K562 (cell line): ENCODE data around the gene HPX. TPM values are rescaled to one million over a fixed set of nuclear protein-coding genes. Genes with fewer than 3 reads are reported as not detected.

Experiments
- MCM7 ChIP-seq, 2 experiments: fragments of 450-650 bp; IDR thresholded peaks; 2 replicates each; pipeline ENCODE4 v1.6.1; 2016 to 2018
- MED1 ChIP-seq: sonication (generic); formaldehyde crosslinking; IDR thresholded peaks from 2 replicates; pipeline ENCODE4 v1.8.1; 2023; ENCODE audit warnings: missing genetic modification reagents, borderline replicate concordance
- MTA1 ChIP-seq: fragments of 450-650 bp; IDR thresholded peaks from 2 replicates; pipeline ENCODE4 v1.6.1; 2017; ENCODE audit warnings: borderline replicate concordance
- POLR2B ChIP-seq: fragments of 450-650 bp; IDR thresholded peaks from 2 replicates; pipeline ENCODE4 v1.6.1; 2018; ENCODE audit warnings: low read depth; ENCODE audit not compliant: partially characterized antibody
- SMAD4 ChIP-seq: fragments of 250-450 bp; sonication (Bioruptor Pico); conservative IDR thresholded peaks from 2 replicates; pipeline ENCODE4 v1.8.0; 2021; ENCODE audit warnings: inconsistent platforms, mild to moderate bottlenecking, moderate library complexity
- ZNF253 ChIP-seq: fragments of 250-450 bp; sonication (Bioruptor Pico); conservative IDR thresholded peaks from 2 replicates; pipeline ENCODE4 v1.6.1; 2021; ENCODE audit warnings: mild to moderate bottlenecking
- polyA plus RNA-seq, 8 experiments: library from polyadenylated mRNA; depleted of rRNA in 4 of 8; stranded (reverse) in 5 of 8; unstranded in 3 of 8; fragments of >200 nt; fragmentation: Nextera tagmentation in 2 of 8; fragmentation: Illumina TruSeq in 1 of 8; extraction: Ambion mirVana in 2 of 8; extraction: Trizol in 1 of 8; gene quantifications; 2 replicates each; pipeline versions ENCODE4 v1.2.1 to v1.2.3, GENCODE V29; 2011 to 2014; ENCODE audit warnings: inconsistent platforms in 1 of 8, missing spikeins in 1 of 8
- total RNA-seq, 7 experiments: library from RNA; depleted of rRNA in 6 of 7; stranded (reverse); fragments of >200 nt in 6 of 7; fragmentation: Illumina TruSeq in 2 of 7; extraction: Trizol in 2 of 7; gene quantifications; 2 replicates each; pipeline versions ENCODE4 v1.2.1 to v1.2.3, GENCODE V29; 2011 to 2021; ENCODE audit warnings: low replicate concordance in 1 of 7
- TF ChIP-seq, protein P1 (sequence below), 2 experiments: fragments of 450-650 bp; formaldehyde crosslinking in 1 of 2; IDR thresholded peaks; 2 replicates each; pipeline versions ENCODE4 v1.4.0 to v1.6.1; 2014 to 2020; ENCODE audit warnings: mild to moderate bottlenecking in 2 of 2, borderline replicate concordance in 1 of 2, low read depth in 1 of 2
- TF ChIP-seq, protein P2 (sequence below): fragments of 450-650 bp; IDR thresholded peaks from 2 replicates; pipeline ENCODE4 v1.6.1; 2014; ENCODE audit warnings: low read depth, mild to moderate bottlenecking, moderate library complexity, borderline replicate concordance
- TF ChIP-seq, protein P3 (sequence below): fragments of 250-450 bp; sonication (Bioruptor Pico); IDR thresholded peaks from 2 replicates; pipeline ENCODE4 v1.5.0; 2021
- TF ChIP-seq, protein P4 (sequence below): fragments of 250-450 bp; sonication (Bioruptor Pico); IDR thresholded peaks from 2 replicates; pipeline ENCODE4 v1.4.0; 2020; ENCODE audit warnings: mild to moderate bottlenecking
- TF ChIP-seq, protein P5 (sequence below): fragments of 200-800 bp; sonication (Bioruptor generic); IDR thresholded peaks from 2 replicates; pipeline ENCODE4 v1.6.1; 2017; ENCODE audit warnings: missing genetic modification characterization, missing compliant biosample characterization
- TF ChIP-seq, protein P6 (sequence below): fragments of 250-450 bp; sonication (Bioruptor Pico); IDR thresholded peaks from 2 replicates; pipeline ENCODE4 v1.8.0; 2021; ENCODE audit warnings: mild to moderate bottlenecking, moderate library complexity

The HPX gene
- total and polyA plus RNA-seq, 9 of the 15 experiments (the other 6 are each of a cell fraction or from before 2014, with no cell fraction given): 0.12 to 1.2 (median 0.49) TPM; not detected in 1

DNA sequence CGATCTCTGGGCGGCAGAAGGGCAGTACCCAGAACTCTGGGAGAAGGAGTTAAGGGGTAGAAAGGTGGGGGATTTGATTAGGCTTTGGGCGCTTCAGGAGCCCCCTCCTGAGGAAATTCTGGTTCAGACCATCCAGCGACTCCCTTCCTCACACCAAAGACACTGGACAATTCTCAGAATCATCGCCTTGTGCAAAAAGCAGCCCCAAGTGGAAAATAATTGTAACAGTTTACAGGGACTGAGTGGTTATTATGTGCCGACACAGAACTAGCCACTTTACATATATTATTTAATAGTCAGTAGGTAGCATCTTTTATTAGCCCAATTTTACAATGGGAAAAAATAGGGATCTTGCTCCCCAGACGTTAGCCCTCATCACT is 33.6 kb upstream of the HPX start (continued):
- TF ChIP-seq, protein P1, sequence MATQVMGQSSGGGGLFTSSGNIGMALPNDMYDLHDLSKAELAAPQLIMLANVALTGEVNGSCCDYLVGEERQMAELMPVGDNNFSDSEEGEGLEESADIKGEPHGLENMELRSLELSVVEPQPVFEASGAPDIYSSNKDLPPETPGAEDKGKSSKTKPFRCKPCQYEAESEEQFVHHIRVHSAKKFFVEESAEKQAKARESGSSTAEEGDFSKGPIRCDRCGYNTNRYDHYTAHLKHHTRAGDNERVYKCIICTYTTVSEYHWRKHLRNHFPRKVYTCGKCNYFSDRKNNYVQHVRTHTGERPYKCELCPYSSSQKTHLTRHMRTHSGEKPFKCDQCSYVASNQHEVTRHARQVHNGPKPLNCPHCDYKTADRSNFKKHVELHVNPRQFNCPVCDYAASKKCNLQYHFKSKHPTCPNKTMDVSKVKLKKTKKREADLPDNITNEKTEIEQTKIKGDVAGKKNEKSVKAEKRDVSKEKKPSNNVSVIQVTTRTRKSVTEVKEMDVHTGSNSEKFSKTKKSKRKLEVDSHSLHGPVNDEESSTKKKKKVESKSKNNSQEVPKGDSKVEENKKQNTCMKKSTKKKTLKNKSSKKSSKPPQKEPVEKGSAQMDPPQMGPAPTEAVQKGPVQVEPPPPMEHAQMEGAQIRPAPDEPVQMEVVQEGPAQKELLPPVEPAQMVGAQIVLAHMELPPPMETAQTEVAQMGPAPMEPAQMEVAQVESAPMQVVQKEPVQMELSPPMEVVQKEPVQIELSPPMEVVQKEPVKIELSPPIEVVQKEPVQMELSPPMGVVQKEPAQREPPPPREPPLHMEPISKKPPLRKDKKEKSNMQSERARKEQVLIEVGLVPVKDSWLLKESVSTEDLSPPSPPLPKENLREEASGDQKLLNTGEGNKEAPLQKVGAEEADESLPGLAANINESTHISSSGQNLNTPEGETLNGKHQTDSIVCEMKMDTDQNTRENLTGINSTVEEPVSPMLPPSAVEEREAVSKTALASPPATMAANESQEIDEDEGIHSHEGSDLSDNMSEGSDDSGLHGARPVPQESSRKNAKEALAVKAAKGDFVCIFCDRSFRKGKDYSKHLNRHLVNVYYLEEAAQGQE (IDR thresholded peaks at IDR 0.05; ENCODE audit: borderline replicate concordance): no peak
- TF ChIP-seq, protein P1 (CRISPR knock-in tag; IDR thresholded peaks at IDR 0.05; ENCODE audit: low read depth): 0 out of 2 replicates have a peak, but pooled peaks have one; percentile 24
- TF ChIP-seq, protein P2, sequence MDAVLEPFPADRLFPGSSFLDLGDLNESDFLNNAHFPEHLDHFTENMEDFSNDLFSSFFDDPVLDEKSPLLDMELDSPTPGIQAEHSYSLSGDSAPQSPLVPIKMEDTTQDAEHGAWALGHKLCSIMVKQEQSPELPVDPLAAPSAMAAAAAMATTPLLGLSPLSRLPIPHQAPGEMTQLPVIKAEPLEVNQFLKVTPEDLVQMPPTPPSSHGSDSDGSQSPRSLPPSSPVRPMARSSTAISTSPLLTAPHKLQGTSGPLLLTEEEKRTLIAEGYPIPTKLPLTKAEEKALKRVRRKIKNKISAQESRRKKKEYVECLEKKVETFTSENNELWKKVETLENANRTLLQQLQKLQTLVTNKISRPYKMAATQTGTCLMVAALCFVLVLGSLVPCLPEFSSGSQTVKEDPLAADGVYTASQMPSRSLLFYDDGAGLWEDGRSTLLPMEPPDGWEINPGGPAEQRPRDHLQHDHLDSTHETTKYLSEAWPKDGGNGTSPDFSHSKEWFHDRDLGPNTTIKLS: 0 out of 2 replicates have a peak, but pooled peaks have one; percentile 14
- TF ChIP-seq MED1 (CRISPR knock-in tag): no peak
- TF ChIP-seq, protein P3, sequence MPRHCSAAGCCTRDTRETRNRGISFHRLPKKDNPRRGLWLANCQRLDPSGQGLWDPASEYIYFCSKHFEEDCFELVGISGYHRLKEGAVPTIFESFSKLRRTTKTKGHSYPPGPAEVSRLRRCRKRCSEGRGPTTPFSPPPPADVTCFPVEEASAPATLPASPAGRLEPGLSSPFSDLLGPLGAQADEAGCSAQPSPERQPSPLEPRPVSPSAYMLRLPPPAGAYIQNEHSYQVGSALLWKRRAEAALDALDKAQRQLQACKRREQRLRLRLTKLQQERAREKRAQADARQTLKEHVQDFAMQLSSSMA: 0 out of 2 replicates have a peak, but pooled peaks have one; percentile 50
- TF ChIP-seq MCM7 (IDR thresholded peaks at IDR 0.05): no peak
- TF ChIP-seq, protein P4, sequence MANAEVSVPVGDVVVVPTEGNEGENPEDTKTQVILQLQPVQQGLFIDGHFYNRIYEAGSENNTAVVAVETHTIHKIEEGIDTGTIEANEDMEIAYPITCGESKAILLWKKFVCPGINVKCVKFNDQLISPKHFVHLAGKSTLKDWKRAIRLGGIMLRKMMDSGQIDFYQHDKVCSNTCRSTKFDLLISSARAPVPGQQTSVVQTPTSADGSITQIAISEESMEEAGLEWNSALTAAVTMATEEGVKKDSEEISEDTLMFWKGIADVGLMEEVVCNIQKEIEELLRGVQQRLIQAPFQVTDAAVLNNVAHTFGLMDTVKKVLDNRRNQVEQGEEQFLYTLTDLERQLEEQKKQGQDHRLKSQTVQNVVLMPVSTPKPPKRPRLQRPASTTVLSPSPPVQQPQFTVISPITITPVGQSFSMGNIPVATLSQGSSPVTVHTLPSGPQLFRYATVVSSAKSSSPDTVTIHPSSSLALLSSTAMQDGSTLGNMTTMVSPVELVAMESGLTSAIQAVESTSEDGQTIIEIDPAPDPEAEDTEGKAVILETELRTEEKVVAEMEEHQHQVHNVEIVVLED (CRISPR knock-in tag): no peak
- TF ChIP-seq, protein P5, sequence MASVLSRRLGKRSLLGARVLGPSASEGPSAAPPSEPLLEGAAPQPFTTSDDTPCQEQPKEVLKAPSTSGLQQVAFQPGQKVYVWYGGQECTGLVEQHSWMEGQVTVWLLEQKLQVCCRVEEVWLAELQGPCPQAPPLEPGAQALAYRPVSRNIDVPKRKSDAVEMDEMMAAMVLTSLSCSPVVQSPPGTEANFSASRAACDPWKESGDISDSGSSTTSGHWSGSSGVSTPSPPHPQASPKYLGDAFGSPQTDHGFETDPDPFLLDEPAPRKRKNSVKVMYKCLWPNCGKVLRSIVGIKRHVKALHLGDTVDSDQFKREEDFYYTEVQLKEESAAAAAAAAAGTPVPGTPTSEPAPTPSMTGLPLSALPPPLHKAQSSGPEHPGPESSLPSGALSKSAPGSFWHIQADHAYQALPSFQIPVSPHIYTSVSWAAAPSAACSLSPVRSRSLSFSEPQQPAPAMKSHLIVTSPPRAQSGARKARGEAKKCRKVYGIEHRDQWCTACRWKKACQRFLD (CRISPR knock-in tag): 0 out of 2 replicates have a peak, but pooled peaks have one; percentile 47
- no peak for TF ChIP-seq ZNF253 (CRISPR knock-in tag)
- no peak for TF ChIP-seq POLR2B
- TF ChIP-seq MTA1: no peak
- TF ChIP-seq, protein P6, sequence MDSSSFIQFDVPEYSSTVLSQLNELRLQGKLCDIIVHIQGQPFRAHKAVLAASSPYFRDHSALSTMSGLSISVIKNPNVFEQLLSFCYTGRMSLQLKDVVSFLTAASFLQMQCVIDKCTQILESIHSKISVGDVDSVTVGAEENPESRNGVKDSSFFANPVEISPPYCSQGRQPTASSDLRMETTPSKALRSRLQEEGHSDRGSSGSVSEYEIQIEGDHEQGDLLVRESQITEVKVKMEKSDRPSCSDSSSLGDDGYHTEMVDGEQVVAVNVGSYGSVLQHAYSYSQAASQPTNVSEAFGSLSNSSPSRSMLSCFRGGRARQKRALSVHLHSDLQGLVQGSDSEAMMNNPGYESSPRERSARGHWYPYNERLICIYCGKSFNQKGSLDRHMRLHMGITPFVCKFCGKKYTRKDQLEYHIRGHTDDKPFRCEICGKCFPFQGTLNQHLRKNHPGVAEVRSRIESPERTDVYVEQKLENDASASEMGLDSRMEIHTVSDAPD: no peak
- TF ChIP-seq SMAD4 (CRISPR knock-in tag): 0 out of 2 replicates have a peak, but pooled peaks have one; percentile 9
